ENCODE data around the gene AGAP2. TPM values are rescaled to one million over a fixed set of nuclear protein-coding genes. Genes with fewer than 3 reads are reported as not detected.

The AGAP2 gene
- total and polyA plus RNA-seq, 2 of the 8 experiments (the other 6 are each of a cell fraction or from before 2014, with no cell fraction given): 1.5 TPM

DNA sequence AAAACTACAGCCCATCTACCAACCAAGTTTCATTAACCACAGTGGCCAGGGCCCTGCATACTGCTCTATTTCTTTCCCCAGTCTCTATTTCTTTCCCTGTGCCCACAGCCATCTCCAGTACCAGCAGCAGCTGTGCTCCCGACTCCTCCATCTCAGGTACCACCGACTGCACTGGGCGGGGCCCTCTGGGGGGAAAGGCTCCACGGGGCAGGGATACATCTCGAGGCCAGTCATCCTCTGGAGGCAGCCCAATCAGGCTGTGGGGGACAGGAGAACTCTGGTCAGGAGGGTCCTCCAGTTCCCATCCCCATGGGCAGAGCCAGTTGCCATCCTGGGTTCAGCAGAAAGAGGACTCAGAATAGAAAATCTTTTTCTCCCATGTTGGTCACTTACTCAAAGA is 10.5 kb upstream of the AGAP2 start:
- no peak overlapping the region for H2BK5ac ChIP-seq (ENCODE audit: low read depth, low read length)

More for the DNA sequence above, 10.5 kb upstream of the AGAP2 start:
- Histone ChIP-seq H3K9me3 (ENCODE audit: insufficient read depth in 2 of 2, low read depth in 1 of 2, low read length in 1 of 2) (no peaks in the 10 kb centered on the region), H4K91ac (replicated peaks; ENCODE audit: insufficient read length, low read length) (no peak overlapping the region), H3K4me3 (ENCODE audit: extremely low read depth in 1 of 4, insufficient read depth in 2 of 4, low read depth in 3 of 4, low read length in 4 of 4) (no peak overlapping the region), H2BK20ac (ENCODE audit: low read length) (no peak overlapping the region), H2BK12ac (ENCODE audit: low read depth, low read length) (no peak overlapping the region), H4K20me1 (replicated peaks in 1 of 2; ENCODE audit: control insufficient read depth in 1 of 2, insufficient read depth in 2 of 2, low read length in 2 of 2) (peaks cover 0 to 2% of the 10 kb centered on the region in 2 experiments), H4K5ac (ENCODE audit: insufficient read length, low read depth, low read length) (no peak overlapping the region), H3K9ac (replicated peaks in 1 of 4; ENCODE audit: extremely low read depth in 1 of 4, low read depth in 3 of 4, low read length in 3 of 4) (no peak overlapping the region), H3K79me1 (ENCODE audit: low read depth, low read length) (peaks cover 20% of the 10 kb centered on the region), H3K56ac (replicated peaks; ENCODE audit: insufficient read length, low read depth, low read length) (no peak overlapping the region), H3K79me2 (ENCODE audit: control insufficient read depth in 1 of 2, insufficient read depth in 2 of 2, low read length in 2 of 2) (peaks cover 12 to 20% of the 10 kb centered on the region in 2 experiments), H3K4ac (replicated peaks; ENCODE audit: insufficient read length, low read depth, low read length) (no peak overlapping the region), H3K27me3 (replicated peaks in 1 of 4; ENCODE audit: control insufficient read depth in 3 of 4, extremely low read depth in 1 of 4, insufficient read depth in 3 of 4, low read length in 3 of 4) (peaks cover 0 to 5% (median 4%) of the 10 kb centered on the region in 4 experiments; a peak in 4 of 7 replicates), H2AK5ac (ENCODE audit: low read depth, low read length) (no peak overlapping the region), H3K4me1 (replicated peaks in 1 of 4; ENCODE audit: control insufficient read depth in 3 of 4, insufficient read depth in 4 of 4, low read length in 3 of 4) (peaks cover 5 to 18% (median 7%) of the 10 kb centered on the region in 4 experiments), H3K18ac (ENCODE audit: extremely low read depth, low read length) (no peak overlapping the region), H2BK15ac (ENCODE audit: low read length) (no peak overlapping the region), H3K36me3 (ENCODE audit: control insufficient read depth in 2 of 4, insufficient read depth in 4 of 4, low read length in 3 of 4) (peaks cover 21 to 49% (median 36%) of the 10 kb centered on the region in 4 experiments), H3K23ac (ENCODE audit: insufficient read length) (no peak overlapping the region), H3K23me2 (ENCODE audit: low read depth, low read length) (peaks cover 15% of the 10 kb centered on the region), H3K27ac (ENCODE audit: low read depth, low read length) (no peak overlapping the region), H3K4me2 (ENCODE audit: insufficient read depth in 1 of 2, low read depth in 2 of 2, low read length in 2 of 2) (no peak overlapping the region), H4K8ac (ENCODE audit: extremely low read depth, insufficient read depth, low read length) (no peak overlapping the region), H3K14ac (ENCODE audit: insufficient read length) (no peak overlapping the region), H2BK120ac (replicated peaks; ENCODE audit: low read depth, low read length) (no peak overlapping the region), H2AFZ (ENCODE audit: low read length) (no peak overlapping the region)
- FAIRE-seq (no peak), DNase-seq (ENCODE audit: low read depth in 1 of 2, low spot score in 2 of 2) (no peak)
- TF ChIP-seq SP4 (IDR thresholded peaks at IDR 0.05; ENCODE audit: low read length) (no peak), POLR2AphosphoS5 (IDR thresholded peaks at IDR 0.05; ENCODE audit: low read depth, low read length) (no peak), SP1 (IDR thresholded peaks at IDR 0.05; ENCODE audit: low read depth, low read length) (no peak)
- POLR2A ChIA-PET (ENCODE audit: partially characterized antibody): interaction anchor here (0.7 to 5.3 kb wide), 10 partner anchors 8 to 34 kb away, joined by 3 to 25 read pairs (median 4); partner anchors contain the start of gene AGAP2
- CTCF ChIA-PET (ENCODE audit: partially characterized antibody): interaction anchor here (1.7 kb wide), 1 partner anchor 8 kb away, joined by 4 read pairs; no protein-coding TSS in a partner anchor
- WGBS, 2 experiments (ENCODE audit: extremely low coverage in 1 of 2, insufficient coverage in 1 of 2, insufficient read length in 1 of 2, insufficient replicate concordance in 2 of 2, low coverage in 1 of 2, low lambda C conversion rate in 2 of 2, missing lambda C conversion rate in 1 of 2): 96% methylated on average over 5 of the region's 5 CpGs; no CpG with 5 or more reads in 1 of the 2 experiments
